PC-3 (cell line): Measurements from ENCODE around the gene ATP12A.

Experiments used
- EZH2 ChIP-seq: fragments of 300-600 bp; sonication (generic); IDR thresholded peaks from one replicate; pipeline ENCODE4 v1.6.1; 2017; ENCODE audit warnings: antibody characterized with exemption, mild to moderate bottlenecking, low read length; ENCODE audit not compliant: unreplicated experiment
- TF ChIP-seq, protein P1 (sequence below): fragments of 300-600 bp; sonication (generic); conservative IDR thresholded peaks from 2 replicates; pipeline ENCODE4 v1.5.1; 2017; ENCODE audit warnings: antibody characterized with exemption, low read depth, mild to moderate bottlenecking, low read length

DNA sequence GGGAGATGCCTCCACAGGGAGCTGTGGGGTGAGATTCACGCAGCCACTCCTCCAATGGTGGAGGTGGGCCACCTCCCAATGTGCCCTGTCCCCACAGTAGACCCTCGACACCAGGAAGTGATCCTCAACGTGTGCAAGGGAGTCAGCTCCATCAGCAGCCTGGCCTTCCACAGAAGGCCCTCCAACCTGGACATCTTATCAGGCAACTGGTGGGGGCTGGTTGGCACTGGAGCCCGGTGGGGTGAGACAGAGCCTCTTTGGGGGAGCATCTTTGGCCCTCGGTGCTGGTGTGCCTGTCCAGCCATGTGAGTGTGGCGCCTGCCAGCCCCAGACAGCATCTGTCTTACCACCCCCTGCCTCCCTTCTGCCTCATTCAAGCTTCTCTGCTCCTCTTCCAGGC lies 64.0 kb downstream of the ATP12A start:
- TF ChIP-seq EZH2: no peak
- TF ChIP-seq, protein P1, sequence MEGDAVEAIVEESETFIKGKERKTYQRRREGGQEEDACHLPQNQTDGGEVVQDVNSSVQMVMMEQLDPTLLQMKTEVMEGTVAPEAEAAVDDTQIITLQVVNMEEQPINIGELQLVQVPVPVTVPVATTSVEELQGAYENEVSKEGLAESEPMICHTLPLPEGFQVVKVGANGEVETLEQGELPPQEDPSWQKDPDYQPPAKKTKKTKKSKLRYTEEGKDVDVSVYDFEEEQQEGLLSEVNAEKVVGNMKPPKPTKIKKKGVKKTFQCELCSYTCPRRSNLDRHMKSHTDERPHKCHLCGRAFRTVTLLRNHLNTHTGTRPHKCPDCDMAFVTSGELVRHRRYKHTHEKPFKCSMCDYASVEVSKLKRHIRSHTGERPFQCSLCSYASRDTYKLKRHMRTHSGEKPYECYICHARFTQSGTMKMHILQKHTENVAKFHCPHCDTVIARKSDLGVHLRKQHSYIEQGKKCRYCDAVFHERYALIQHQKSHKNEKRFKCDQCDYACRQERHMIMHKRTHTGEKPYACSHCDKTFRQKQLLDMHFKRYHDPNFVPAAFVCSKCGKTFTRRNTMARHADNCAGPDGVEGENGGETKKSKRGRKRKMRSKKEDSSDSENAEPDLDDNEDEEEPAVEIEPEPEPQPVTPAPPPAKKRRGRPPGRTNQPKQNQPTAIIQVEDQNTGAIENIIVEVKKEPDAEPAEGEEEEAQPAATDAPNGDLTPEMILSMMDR: no peak
